SJSA1 (cell line): ENCODE data around the gene TBC1D9. TPM values are rescaled to one million over a fixed set of nuclear protein-coding genes. Genes with fewer than 3 reads are reported as not detected.
"Not testable (repeated sequence)": the region's sequence is repeated elsewhere in the genome, so short reads cannot be mapped to it uniquely, and the experiment has no call there.

ENCODE experiments used
- DNase-seq, 2 experiments: peaks; one replicate each; pipeline ENCODE4 v3.0.0-alpha.2; 2015 to 2020; ENCODE audit warnings: low spot score in 2 of 2, low read depth in 1 of 2
- H3K27ac ChIP-seq: fragments of 250-450 bp; sonication (Bioruptor Pico); 2 replicates; pipeline ENCODE4 v1.5.1; 2020; ENCODE audit warnings: mild to moderate bottlenecking, moderate library complexity
- H3K27me3 ChIP-seq: fragments of 250-450 bp; sonication (Bioruptor Pico); replicated peaks from 2 replicates; pipeline ENCODE4 v1.5.1; 2020; ENCODE audit warnings: mild to moderate bottlenecking, moderate library complexity
- H3K36me3 ChIP-seq: fragments of 250-450 bp; sonication (Bioruptor Pico); 2 replicates; pipeline ENCODE4 v1.5.1; 2020; ENCODE audit warnings: mild to moderate bottlenecking
- H3K4me1 ChIP-seq: fragments of 250-450 bp; sonication (Bioruptor Pico); replicated peaks from 2 replicates; pipeline ENCODE4 v1.6.1; 2021; ENCODE audit warnings: mild to moderate bottlenecking
- H3K4me3 ChIP-seq: fragments of 250-450 bp; sonication (Bioruptor Pico); 2 replicates; pipeline ENCODE4 v1.5.1; 2020; ENCODE audit warnings: mild to moderate bottlenecking
- H3K9me3 ChIP-seq: fragments of 250-450 bp; sonication (Bioruptor Pico); replicated peaks from 2 replicates; pipeline ENCODE4 v1.5.1; 2020; ENCODE audit warnings: mild to moderate bottlenecking
- total RNA-seq: library from RNA; depleted of rRNA; stranded (reverse); fragments of >200 nt; shearing (Covaris generic); gene quantifications from 2 replicates; pipeline ENCODE4 v1.2.3, GENCODE V29; 2014

Gene TBC1D9
- total RNA-seq, 1 experiment from 2014 or later = 19.0 TPM

DNA sequence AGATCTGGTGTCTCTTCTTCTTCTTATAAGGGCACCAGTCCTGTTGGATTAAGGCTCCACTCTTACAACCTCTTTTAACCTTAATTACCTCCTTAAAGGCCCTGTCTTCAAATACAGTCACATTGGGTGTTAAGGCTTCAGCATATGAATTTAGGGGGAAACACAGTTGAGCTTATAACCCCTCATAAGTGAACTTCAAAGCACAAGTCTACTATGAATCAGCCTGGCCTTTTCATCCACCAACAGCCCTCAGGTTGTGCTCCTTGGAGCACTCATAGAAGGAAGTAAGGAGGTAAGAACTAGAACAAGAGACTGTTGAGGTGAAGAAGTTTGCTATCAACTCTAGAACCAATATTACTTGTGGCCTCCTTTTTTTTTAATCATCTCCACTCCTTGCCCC, 18.8 kb upstream of the TBC1D9 start:
- Histone ChIP-seq H3K4me3 (no peak overlapping the region), H3K9me3 (no peaks in the 10 kb centered on the region), H3K27ac (no peak overlapping the region), H3K27me3 (no peaks in the 10 kb centered on the region), H3K4me1 (no peaks in the 10 kb centered on the region), H3K36me3 (no peaks in the 10 kb centered on the region)
- no peak for DNase-seq

DNA sequence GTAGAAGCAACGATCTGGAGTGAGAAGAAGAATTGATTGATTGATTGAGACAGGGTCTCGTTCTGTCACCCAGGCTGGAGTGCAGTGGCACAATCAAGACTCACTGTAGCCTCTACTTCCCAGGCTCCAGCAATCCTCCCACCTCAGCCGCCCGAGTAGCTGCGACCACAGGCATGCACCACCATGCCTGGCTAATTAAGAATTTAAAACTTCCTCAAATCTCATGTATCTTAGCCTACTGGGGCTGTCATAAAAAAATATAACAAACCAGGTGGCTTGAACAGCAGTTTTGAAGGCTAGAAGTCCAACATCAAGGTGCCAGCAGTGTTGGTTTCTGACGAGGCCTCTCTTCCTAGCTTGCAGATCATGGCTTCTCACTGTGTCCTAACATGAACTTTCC, 18.3 kb upstream of the TBC1D9 start:
- no peaks in the 10 kb centered on the region for H3K9me3 ChIP-seq
- no peak overlapping the region for H3K4me3 ChIP-seq
- H3K4me1 ChIP-seq = no peaks in the 10 kb centered on the region
- no peaks in the 10 kb centered on the region for H3K36me3 ChIP-seq
- H3K27ac ChIP-seq = no peak overlapping the region
- no peak for DNase-seq
- H3K27me3 ChIP-seq = no peaks in the 10 kb centered on the region

DNA sequence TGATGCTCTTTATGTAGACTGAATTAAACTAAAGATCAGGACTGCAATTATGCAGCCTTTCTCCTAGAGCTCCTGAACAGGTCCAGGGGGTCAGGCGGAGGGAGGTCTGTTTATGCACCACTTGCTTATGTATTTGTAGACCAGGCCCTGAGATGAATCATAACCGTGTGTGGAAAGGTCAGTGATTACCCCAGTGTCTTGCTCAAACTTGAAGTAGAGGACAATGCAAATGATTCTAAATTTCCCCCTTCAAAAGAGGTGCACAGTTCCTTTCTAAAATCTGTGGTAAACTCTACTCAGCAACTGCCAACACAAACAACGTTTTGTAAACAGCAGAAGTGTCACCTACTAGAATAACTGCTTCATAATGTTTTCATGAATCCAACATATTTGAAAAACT, 13.0 kb upstream of the TBC1D9 start:
- DNase-seq = no peak
- Histone ChIP-seq H3K27ac (no peak overlapping the region), H3K4me3 (no peak overlapping the region), H3K27me3 (no peaks in the 10 kb centered on the region), H3K9me3 (no peaks in the 10 kb centered on the region), H3K36me3 (no peaks in the 10 kb centered on the region), H3K4me1 (no peaks in the 10 kb centered on the region)

DNA sequence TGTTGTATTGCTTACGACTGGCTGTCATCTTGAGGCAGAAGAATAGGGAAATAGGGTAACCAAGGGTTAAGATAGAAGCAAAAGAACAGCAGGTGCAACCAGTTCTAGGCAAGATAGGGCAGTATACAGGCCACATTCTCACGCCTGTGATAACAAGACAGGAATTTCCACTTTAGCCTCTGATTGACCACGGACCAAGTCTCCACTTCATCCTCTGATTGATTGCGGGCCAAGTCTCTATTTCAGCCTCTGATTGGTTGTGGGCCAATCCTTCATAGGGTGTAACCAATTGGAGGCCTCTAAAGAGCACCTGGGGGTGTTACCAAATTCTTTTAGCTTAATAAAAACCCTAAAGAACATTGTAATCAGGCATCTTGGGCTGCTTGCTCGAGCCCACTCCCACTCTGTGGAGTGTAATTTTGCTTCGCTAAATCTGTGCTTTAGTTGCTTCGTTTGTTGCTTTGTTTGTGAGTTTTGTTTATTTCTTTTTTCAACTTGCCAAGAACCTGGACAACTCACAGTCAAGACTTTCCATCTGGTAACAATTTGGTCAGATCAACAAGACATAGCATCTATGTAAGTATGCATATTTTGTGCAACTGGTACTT, 8.7 kb upstream of the TBC1D9 start:
- Histone ChIP-seq H3K4me3 (no peak overlapping the region), H3K4me1 (no peaks in the 10 kb centered on the region), H3K9me3 (no peaks in the 10 kb centered on the region), H3K36me3 (no peaks in the 10 kb centered on the region), H3K27me3 (no peaks in the 10 kb centered on the region), H3K27ac (no peak overlapping the region)
- no peak for DNase-seq

DNA sequence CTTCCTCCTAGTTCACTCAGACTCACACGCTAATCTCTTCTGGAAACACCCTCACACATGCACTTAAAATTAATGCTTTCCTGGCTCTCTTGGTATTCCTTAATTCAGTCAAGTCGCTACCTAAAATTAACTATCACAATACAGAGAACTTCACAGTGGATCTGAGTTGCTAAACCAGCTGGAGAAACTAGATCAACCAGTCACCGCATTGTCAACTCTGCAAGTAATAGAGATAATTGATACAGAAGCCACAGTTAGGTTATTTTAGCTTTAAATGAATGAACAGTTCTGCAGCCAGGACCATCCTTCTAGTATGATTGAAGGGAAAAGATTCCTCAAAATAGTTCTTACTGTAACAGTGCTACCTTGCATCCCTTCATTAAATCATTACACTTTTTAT, 6.0 kb upstream of the TBC1D9 start:
- H3K4me1 ChIP-seq = no peaks in the 10 kb centered on the region; the same call in 1 of the 2 replicates
- no peaks in the 10 kb centered on the region for H3K27me3 ChIP-seq
- no peak overlapping the region for H3K27ac ChIP-seq
- H3K36me3 ChIP-seq = no peaks in the 10 kb centered on the region
- H3K4me3 ChIP-seq = no peak overlapping the region
- no peak for DNase-seq
- no peaks in the 10 kb centered on the region for H3K9me3 ChIP-seq

DNA sequence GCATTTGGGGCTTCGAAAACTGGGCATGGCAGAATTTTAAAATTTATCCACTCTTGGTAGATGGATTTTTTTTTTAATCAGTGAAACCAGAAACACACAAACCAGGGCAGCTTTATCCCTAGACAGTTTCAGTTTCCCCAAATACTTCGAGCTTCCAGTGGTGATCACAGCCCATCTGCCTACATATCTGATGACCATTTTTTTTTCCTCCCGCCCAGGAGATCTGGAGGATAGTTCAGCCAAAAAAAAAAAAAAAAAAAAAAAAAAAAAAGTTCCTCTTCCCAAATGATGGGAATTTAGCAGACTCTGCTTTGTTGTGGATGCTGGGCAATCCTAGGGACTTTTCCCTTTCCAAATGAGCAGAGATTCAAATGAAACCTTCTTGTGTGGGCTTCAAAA, 1.0 kb upstream of the TBC1D9 start:
- Histone ChIP-seq H3K27ac (peak overlapping the region; percentile 76; the same call in 1 of the 2 replicates), H3K4me3 (peak overlapping the region; percentile 92), H3K4me1 (peaks cover 10% of the 10 kb centered on the region), H3K27me3 (no peaks in the 10 kb centered on the region), H3K36me3 (peaks cover 9% of the 10 kb centered on the region), H3K9me3 (no peaks in the 10 kb centered on the region)
- no peak for DNase-seq

DNA sequence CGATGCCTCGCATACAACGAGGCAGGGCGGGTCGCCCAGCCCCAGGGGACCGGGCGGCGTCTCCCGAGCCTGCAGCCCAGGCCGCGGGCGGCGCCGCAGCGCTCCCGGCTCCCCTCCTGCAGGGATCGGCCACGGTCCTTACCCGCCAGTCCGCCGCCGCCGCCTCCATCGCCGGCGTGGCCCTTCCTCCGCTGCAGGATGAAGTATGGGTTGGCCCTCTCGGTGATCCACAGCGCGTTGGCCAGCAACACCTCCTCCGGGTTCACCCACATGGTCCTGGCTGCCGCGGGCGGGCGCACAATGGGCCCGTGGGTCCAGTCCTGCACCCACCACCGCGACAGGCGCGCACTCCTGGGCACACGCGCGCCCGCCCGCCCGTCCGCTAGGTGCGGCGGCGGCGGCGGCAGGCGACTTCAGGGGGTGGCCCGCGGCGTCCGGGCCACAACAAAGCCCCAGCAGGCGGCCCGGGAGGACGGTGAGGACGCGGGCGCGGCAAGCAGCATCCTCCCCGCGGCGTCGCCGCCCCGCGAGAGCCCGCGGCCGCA, 339 bp downstream of the TBC1D9 start:
- Histone ChIP-seq H3K27ac (peak overlapping the region; percentile 76), H3K4me1 (peaks cover 10% of the 10 kb centered on the region), H3K9me3 (no peaks in the 10 kb centered on the region), H3K36me3 (peaks cover 9% of the 10 kb centered on the region), H3K4me3 (peak overlapping the region; percentile 92), H3K27me3 (no peaks in the 10 kb centered on the region)
- peak; percentile 60 to 62 for DNase-seq

DNA sequence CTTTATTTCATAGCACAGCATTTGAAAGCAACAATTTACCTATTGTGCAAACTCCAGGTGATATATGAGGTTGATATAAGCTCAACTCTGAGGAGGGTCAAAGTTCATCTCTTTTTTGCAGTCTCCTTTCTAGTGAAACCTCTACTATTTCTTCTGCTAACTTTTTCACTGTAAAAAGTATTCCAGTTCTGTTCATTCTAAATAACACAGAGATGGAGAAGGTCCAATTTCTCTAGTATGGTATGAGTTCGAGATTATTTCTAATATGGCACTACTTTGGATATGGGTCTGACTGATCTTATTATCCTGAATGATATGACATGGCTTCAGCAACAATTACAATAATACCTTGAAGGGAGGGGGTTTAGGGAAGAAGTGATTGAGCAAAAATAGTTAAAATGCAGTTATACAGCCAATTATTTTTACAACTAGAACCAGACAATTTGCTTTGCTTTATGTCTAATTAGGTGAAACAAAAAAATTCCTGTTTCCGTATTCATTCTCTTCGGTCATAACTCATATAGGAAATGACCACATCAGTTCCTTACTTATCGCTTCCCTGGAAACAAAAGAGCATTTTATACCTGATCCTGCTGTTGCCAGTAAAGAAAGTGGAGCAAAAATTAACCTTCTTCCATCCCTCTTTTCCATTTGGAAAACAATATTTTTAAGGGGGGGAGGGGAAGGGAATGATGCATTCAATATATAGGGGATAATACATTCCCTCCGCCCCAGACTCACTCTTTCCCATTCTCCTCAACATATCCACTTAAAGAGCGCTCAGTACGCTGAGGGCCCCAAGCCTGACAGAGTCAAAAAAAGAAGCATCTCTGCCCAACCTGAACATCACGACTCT, 1.0 kb downstream of the TBC1D9 start:
- Histone ChIP-seq H3K27ac (0 out of 2 replicates have a peak overlapping the region, but pooled peaks have one; percentile 76), H3K27me3 (no peaks in the 10 kb centered on the region), H3K36me3 (peaks cover 9% of the 10 kb centered on the region), H3K9me3 (no peaks in the 10 kb centered on the region), H3K4me3 (peak overlapping the region; percentile 92), H3K4me1 (peaks cover 10% of the 10 kb centered on the region)
- no peak for DNase-seq

DNA sequence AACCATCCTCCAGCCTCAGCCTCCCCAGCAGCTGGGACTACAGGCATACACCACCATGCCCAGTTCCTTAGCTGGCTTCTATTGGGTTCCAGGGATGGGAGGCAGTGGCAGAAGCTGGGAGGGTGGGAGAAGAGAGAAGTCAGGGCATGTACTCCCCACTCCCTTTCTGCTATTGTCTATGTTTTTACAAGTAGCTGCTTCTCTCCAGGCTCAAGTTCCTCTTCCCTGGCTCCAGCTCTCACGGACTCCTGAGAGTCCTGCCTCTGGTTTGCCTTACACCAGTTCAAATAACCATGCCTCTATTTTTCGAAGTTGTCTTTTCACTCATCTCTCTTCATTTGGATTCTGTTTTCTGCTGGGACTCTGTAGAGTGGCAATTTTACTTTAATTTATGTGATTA, 2.9 kb downstream of the TBC1D9 start:
- DNase-seq = no peak
- no peak overlapping the region for H3K4me3 ChIP-seq
- no peaks in the 10 kb centered on the region for H3K9me3 ChIP-seq
- peaks cover 9% of the 10 kb centered on the region for H3K36me3 ChIP-seq
- peaks cover 10% of the 10 kb centered on the region for H3K4me1 ChIP-seq
- H3K27me3 ChIP-seq = no peaks in the 10 kb centered on the region
- H3K27ac ChIP-seq = no peak overlapping the region

DNA sequence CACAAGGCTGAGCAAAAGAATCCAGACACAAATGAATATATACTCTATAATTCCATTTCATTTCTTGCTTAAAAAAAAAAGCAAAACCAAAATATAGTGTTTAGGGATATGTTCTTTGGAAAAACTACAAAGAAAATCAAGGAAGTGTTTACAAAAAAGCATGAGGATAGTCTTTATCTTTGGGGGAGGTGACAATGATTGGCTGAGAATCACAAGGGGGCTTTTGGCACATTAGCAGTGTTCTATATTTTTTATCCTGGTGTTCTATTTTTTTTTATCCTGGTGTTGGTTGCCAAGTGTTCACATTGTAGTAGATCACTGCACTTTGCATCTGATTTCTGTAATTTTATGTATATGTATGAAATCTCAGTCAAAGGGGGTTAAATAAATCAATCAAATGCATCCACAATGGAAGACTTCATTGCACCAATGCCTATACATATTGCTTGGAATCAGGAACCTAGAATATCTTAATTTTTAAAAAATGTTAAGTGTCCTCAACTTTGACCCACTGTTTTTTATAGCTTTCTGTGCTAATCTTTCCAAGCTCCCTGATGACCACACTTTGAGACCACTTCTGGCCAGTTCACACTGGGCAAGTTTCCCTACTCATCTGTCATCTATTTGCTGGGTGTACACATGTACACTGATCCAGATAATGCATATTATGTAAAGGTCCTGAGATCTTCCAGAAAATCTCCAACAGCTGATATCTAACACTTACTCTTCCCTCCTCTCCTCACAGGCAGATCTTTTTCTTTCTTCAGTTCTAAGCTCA, 3.7 kb downstream of the TBC1D9 start:
- no peak for DNase-seq
- Histone ChIP-seq H3K4me3 (no peak overlapping the region), H3K4me1 (peaks cover 10% of the 10 kb centered on the region), H3K27me3 (no peaks in the 10 kb centered on the region), H3K36me3 (peaks cover 9% of the 10 kb centered on the region), H3K27ac (no peak overlapping the region), H3K9me3 (no peaks in the 10 kb centered on the region)

DNA sequence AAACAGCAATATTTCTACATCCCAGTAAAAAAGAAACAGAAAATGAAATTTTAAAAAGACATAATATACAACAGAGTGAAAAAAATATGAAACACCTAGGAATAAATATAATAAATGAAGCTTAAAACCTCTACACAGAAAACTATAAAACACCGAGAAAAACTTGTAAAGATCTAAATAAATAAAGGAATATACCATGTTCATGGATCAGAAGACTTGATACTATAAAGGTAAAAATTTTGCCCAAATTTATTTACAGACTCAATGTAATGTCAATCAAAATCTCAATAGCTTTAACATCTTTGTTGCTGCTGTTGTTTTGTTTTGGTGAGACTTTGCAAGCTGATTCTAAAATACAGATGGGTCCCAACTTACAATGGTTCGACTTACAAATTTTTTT, 5.7 kb downstream of the TBC1D9 start:
- H3K4me3 ChIP-seq = no peak overlapping the region
- H3K4me1 ChIP-seq = no peaks in the 10 kb centered on the region; the same call in 1 of the 2 replicates
- no peaks in the 10 kb centered on the region for H3K27me3 ChIP-seq
- no peaks in the 10 kb centered on the region for H3K36me3 ChIP-seq
- H3K9me3 ChIP-seq = no peaks in the 10 kb centered on the region
- no peak overlapping the region for H3K27ac ChIP-seq
- DNase-seq = no peak

DNA sequence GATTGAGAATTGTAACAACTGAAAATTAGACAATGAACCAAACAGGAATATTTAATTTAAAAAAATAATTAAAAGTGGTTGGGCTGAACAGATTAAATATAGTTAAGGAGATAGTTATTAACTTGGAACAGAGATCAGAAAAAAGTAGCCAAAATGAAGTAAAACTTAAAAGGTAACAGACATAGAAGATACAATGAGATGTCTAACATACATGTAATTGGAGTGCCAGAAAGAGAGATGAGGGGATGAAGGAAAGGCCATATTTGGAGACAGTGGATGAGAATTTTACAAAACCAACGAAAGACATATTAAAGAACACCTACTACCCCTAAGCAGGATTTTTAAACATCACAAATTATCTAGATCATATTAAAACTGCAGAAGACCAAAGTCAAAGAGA, 8.0 kb downstream of the TBC1D9 start:
- Histone ChIP-seq H3K27ac (no peak overlapping the region), H3K9me3 (no peaks in the 10 kb centered on the region), H3K4me3 (no peak overlapping the region), H3K27me3 (no peaks in the 10 kb centered on the region), H3K36me3 (no peaks in the 10 kb centered on the region), H3K4me1 (peaks cover 5% of the 10 kb centered on the region)
- no peak for DNase-seq

DNA sequence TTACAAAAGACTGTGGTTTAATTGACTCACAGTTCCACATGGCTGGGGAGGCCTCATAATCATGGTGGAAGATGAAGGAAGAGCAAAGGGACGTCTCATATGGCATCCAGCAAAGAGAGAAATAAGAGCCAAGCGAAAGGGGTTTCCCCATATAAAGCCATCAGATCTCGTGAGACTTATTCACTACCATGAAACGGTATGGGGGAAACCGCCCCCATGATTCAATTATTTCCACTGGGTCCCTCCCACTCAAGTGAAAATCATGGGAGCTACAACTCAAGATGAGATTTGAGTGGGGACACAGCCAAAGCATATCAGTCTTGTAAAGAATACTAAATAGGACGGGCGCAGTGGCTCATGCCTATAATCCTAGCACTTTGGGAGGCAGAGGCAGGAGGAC, 9.6 kb downstream of the TBC1D9 start:
- H3K4me1 ChIP-seq = peaks cover 13% of the 10 kb centered on the region
- not testable (repeated sequence) for DNase-seq, H3K9me3 ChIP-seq, H3K36me3 ChIP-seq, H3K27me3 ChIP-seq, H3K4me3 ChIP-seq, H3K27ac ChIP-seq

DNA sequence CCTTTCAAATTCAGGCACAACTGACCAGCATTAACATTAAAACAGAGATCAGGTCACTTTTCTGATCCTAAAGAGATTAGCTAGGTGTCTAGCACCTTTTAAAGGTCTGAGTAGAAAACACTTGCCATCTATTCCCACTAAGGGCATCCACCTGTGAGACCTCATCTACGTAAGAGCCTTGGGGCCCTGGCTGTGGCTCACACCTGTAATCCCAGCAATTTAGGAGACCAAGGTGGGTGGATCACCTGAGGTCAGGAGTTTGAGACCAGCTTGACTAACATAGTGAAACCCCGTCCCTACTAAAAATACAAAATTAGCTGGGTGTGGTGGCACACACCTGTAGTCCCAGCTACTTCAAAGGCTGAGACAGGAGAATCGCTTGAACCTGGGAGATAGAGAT, 11.8 kb downstream of the TBC1D9 start:
- Histone ChIP-seq H3K36me3 (no peaks in the 10 kb centered on the region), H3K4me1 (peaks cover 13% of the 10 kb centered on the region), H3K4me3 (no peak overlapping the region), H3K27me3 (no peaks in the 10 kb centered on the region), H3K9me3 (no peaks in the 10 kb centered on the region), H3K27ac (no peak overlapping the region)
- DNase-seq = no peak
